ENCODE measurements around the gene LPCAT2.
A peak's percentile ranks its signal among the peaks of the same experiment; 100 is the strongest.

The LPCAT2 gene

GRCh38 chr16:55497558-55497957 lies 11.3 kb upstream of the LPCAT2 start:
- DNase-seq, result no peak
- Histone ChIP-seq H3K27me3 (no peaks in the 10 kb centered on the region), H3K4me3 (no peak overlapping the region), H3K4me1 (peaks cover 0 to 30% (median 22%) of the 10 kb centered on the region in 4 donors), H3K36me3 (peaks cover 0 to 10% (median 6%) of the 10 kb centered on the region in 3 donors), H3K27ac (no peak overlapping the region), H3K9me3 (no peaks in the 10 kb centered on the region)
- intact Hi-C loops (cut with DNase I; ENCODE audit: low total_unique reads), result no loop called here
- no peak for TF ChIP-seq CTCF (IDR thresholded peaks at IDR 0.05)

- no peak for TF ChIP-seq CTCF (IDR thresholded peaks at IDR 0.05)
- Histone ChIP-seq H3K4me1 (peaks cover 0 to 35% (median 27%) of the 10 kb centered on the region in 4 donors), H3K9me3 (no peaks in the 10 kb centered on the region), H3K36me3 (peaks cover 0 to 10% (median 6%) of the 10 kb centered on the region in 3 donors), H3K27me3 (no peaks in the 10 kb centered on the region), H3K27ac (no peak overlapping the region), H3K4me3 (no peak overlapping the region)
- DNase-seq, result peak in 1 of 2 donors; percentile 17
- intact Hi-C loops (cut with DNase I; ENCODE audit: low total_unique reads), result no loop called here
Measured at GRCh38 chr16:55498101-55498500, 10.8 kb upstream of the LPCAT2 start.

GRCh38 chr16:55499281-55499680 lies 9.6 kb upstream of the LPCAT2 start:
- Histone ChIP-seq H3K36me3 (peaks cover 0 to 13% (median 6%) of the 10 kb centered on the region in 3 donors), H3K27ac (peak overlapping the region; percentile 36 to 53), H3K27me3 (no peaks in the 10 kb centered on the region), H3K4me3 (no peak overlapping the region), H3K9me3 (no peaks in the 10 kb centered on the region), H3K4me1 (peaks cover 0 to 40% (median 31%) of the 10 kb centered on the region in 4 donors)
- DNase-seq, result no peak
- TF ChIP-seq CTCF (IDR thresholded peaks at IDR 0.05), result no peak
- intact Hi-C loops (cut with DNase I; ENCODE audit: low total_unique reads), result no loop called here

GRCh38 chr16:55499951-55500529 lies 8.8 kb upstream of the LPCAT2 start:
- DNase-seq, result peak in 1 of 2 donors; percentile 18
- intact Hi-C loops (cut with DNase I; ENCODE audit: low total_unique reads), result no loop called here
- peak overlapping the region; percentile 36 to 53 for H3K27ac ChIP-seq
- peaks cover 0 to 17% (median 10%) of the 10 kb centered on the region in 3 donors for H3K36me3 ChIP-seq
- H3K4me3 ChIP-seq, result no peak overlapping the region
- no peaks in the 10 kb centered on the region for H3K27me3 ChIP-seq
- H3K4me1 ChIP-seq, result peaks cover 0 to 40% (median 28%) of the 10 kb centered on the region in 4 donors
- no peak for TF ChIP-seq CTCF (IDR thresholded peaks at IDR 0.05)
- H3K9me3 ChIP-seq, result no peaks in the 10 kb centered on the region

GRCh38 chr16:55500530-55501011 lies 8.3 kb upstream of the LPCAT2 start:
- Histone ChIP-seq H3K4me3 (no peak overlapping the region), H3K27me3 (no peaks in the 10 kb centered on the region), H3K9me3 (no peaks in the 10 kb centered on the region), H3K4me1 (peaks cover 0 to 40% (median 28%) of the 10 kb centered on the region in 4 donors), H3K36me3 (peaks cover 0 to 22% (median 15%) of the 10 kb centered on the region in 3 donors), H3K27ac (peak overlapping the region in 1 of 2 donors; percentile 36)
- peak in 1 of 2 donors; percentile 76 for DNase-seq
- no peak for TF ChIP-seq CTCF (IDR thresholded peaks at IDR 0.05)
- intact Hi-C loops (cut with DNase I; ENCODE audit: low total_unique reads), result no loop called here

All from tibial artery (tissue), 4 donors.